NCI-H1930 (cell line): ENCODE results near the gene TRPC4.
"Not testable (repeated sequence)": the region's sequence is repeated elsewhere in the genome, so short reads cannot be mapped to it uniquely, and the experiment has no call there.

Source experiments
- DNase-seq, 2 experiments: peaks; one replicate each; lab custom pipeline; 2025; lab: John Stamatoyannopoulos, UW

TRPC4 gene

GRCh38 chr13:37816276-37816675 is 53.3 kb downstream of the TRPC4 start:
- no peak for DNase-seq

- no peak for DNase-seq
Measured at GRCh38 chr13:37811441-37811840, 58.1 kb downstream of the TRPC4 start.

- DNase-seq: no peak
Measured at GRCh38 chr13:37806666-37807065, 62.9 kb downstream of the TRPC4 start.

GRCh38 chr13:37797631-37798030 is 71.9 kb downstream of the TRPC4 start:
- DNase-seq: no peak

- DNase-seq: not testable (repeated sequence)
Measured at GRCh38 chr13:37796795-37797194, 72.8 kb downstream of the TRPC4 start.

GRCh38 chr13:37795326-37795725 is 74.2 kb downstream of the TRPC4 start:
- no peak for DNase-seq

- DNase-seq: no peak
Measured at GRCh38 chr13:37791699-37792098, 77.9 kb downstream of the TRPC4 start.

GRCh38 chr13:37788346-37788745 is 81.2 kb downstream of the TRPC4 start:
- no peak for DNase-seq

- no peak for DNase-seq
Measured at GRCh38 chr13:37777676-37778075, 91.9 kb downstream of the TRPC4 start.

GRCh38 chr13:37775871-37776270 is 93.7 kb downstream of the TRPC4 start:
- DNase-seq: no peak

GRCh38 chr13:37772644-37773043 is 96.9 kb downstream of the TRPC4 start:
- no peak for DNase-seq

GRCh38 chr13:37769545-37769944 is 100.0 kb downstream of the TRPC4 start:
- DNase-seq: no peak

- no peak for DNase-seq
Measured at GRCh38 chr13:37769078-37769477, 100.5 kb downstream of the TRPC4 start.

- DNase-seq: no peak
Measured at GRCh38 chr13:37766502-37766901, 103.1 kb downstream of the TRPC4 start.

- no peak for DNase-seq
Measured at GRCh38 chr13:37755349-37755748, 114.2 kb downstream of the TRPC4 start.

- no peak for DNase-seq
Measured at GRCh38 chr13:37753776-37754175, 115.8 kb downstream of the TRPC4 start.

- no peak for DNase-seq
Measured at GRCh38 chr13:37752146-37752545, 117.4 kb downstream of the TRPC4 start.

GRCh38 chr13:37751025-37751424 is 118.5 kb downstream of the TRPC4 start:
- no peak for DNase-seq

GRCh38 chr13:37748913-37749312 is 120.7 kb downstream of the TRPC4 start:
- no peak for DNase-seq

- DNase-seq: no peak
Measured at GRCh38 chr13:37747071-37747612, 122.4 kb downstream of the TRPC4 start.

GRCh38 chr13:37741536-37741935 is 128.0 kb downstream of the TRPC4 start:
- DNase-seq: no peak

- no peak for DNase-seq
Measured at GRCh38 chr13:37736045-37736444, 133.5 kb downstream of the TRPC4 start.

- DNase-seq: no peak
Measured at GRCh38 chr13:37735293-37735692, 134.3 kb downstream of the TRPC4 start.

GRCh38 chr13:37729876-37730275 is 139.7 kb downstream of the TRPC4 start:
- DNase-seq: no peak
